A673 (cell line): Measurements from ENCODE around the gene SF3B1.

ENCODE experiments used
- CTCF ChIP-seq: fragments of 300-800, 200-600 bp; sonication (generic); conservative IDR thresholded peaks from 2 replicates; pipeline ENCODE4 v1.5.1; 2017; ENCODE audit warnings: low read depth, mild to moderate bottlenecking, antibody characterized with exemption, low read length, moderate library complexity, mixed read lengths
- EZH2 ChIP-seq: fragments of 200-600 bp; sonication (generic); IDR thresholded peaks from 2 replicates; pipeline ENCODE4 v1.6.1; 2017; ENCODE audit warnings: borderline replicate concordance, low read depth, mild to moderate bottlenecking, mixed read lengths, antibody characterized with exemption, low read length; ENCODE audit not compliant: poor library complexity, severe bottlenecking

GRCh38 chr2:197416268-197416667, 18.6 kb downstream of the SF3B1 start:
- no peak for TF ChIP-seq CTCF
- no peak for TF ChIP-seq EZH2
